GM19397 (cell line): ENCODE results near the gene ABHD18.
"Not testable (repeated sequence)": the region's sequence is repeated elsewhere in the genome, so short reads cannot be mapped to it uniquely, and the experiment has no call there.

Experiments used
- ATAC-seq: cut with Tn5 transposase; IDR thresholded peaks from one replicate; pipeline ENCODE4 v1.9.1; 2021; ENCODE audit warnings: mild to moderate bottlenecking, moderate library complexity; ENCODE audit not compliant: unreplicated experiment

Gene ABHD18

DNA sequence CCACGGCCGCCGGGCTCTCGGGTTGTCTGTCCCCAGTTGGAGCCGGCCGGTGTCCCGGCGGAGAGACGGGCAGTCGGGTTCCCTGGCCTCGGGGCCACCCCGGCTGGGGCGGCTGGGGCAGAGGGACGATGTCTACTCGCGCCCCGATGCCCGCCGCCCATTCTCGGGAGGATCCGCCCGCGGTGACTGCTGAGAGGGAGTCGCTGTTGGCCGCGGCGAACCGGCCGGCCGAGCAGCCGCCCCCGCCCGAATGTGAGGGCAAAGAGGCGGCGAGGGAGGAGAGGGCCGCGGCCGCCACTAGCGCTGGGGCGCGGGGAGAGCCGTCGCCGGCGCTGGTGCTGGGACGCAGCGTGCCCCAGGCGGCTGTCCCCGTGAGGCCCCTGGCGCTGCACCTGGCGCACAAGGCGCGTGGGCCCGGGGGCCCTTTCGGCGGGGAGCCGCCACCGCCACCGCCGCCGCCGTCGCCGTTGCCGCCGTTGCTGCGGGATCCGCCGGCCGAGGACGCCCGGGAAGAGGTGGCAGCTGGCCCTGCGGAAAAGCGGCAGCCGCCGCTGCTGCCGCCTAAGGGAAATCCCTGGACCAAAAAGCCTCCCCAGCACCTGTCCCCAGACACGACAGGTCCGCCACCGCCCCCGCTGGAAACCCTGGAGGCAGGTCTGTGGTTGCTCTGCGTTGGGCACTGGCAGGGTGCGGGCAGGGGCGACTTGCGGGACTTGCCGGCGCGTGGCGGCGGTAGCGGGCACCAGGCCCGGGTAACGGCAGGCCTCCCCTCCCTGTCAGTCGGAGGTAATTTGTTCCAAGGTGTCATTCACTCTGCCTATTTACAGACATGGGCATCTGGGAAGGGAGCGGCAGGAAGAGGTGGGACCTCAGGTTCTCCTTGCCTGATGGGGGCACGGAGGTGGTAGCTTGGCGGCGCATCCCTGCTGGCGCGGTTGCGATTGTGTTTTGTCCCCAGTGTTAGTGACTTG, 96.6 kb downstream of the ABHD18 start:
- ATAC-seq, result peak; percentile 39

DNA sequence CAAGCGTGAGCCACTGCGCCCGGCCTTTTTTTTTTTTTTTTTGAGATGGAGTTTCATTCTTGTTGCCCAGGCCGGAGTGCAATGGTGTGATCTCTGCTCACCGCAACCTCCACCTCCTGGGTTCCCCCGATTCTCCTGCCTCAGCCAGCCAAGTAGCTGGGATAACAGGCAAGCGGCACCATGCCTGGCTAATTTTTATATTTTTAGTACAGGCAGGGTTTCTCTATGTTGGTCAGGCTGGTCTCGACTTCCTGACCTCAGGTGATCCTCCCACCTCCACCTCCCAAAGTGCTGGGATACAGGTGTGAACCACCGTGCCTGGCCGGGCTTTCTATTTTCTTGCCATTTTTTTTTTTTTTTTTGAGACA, 101.2 kb downstream of the ABHD18 start:
- ATAC-seq, result not testable (repeated sequence)

DNA sequence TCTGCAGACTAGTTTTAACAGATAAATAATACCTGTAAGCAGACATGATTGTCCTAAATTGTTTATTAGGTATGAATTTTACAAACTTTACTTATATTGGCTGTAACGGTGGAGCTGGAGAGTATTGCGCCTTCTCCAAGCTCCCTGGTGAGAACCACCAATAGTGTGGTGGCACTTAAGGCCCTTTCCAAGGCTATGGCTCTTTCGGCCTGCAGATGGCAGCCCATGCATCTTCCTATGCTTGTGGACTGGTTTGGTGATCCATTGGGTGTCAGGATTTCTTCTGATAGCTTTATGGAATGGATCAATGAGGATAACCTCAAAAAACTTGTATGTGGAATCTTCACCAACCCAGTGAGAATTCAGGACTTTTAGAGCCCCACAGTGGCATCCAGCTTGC, 103.7 kb downstream of the ABHD18 start:
- ATAC-seq, result no peak

DNA sequence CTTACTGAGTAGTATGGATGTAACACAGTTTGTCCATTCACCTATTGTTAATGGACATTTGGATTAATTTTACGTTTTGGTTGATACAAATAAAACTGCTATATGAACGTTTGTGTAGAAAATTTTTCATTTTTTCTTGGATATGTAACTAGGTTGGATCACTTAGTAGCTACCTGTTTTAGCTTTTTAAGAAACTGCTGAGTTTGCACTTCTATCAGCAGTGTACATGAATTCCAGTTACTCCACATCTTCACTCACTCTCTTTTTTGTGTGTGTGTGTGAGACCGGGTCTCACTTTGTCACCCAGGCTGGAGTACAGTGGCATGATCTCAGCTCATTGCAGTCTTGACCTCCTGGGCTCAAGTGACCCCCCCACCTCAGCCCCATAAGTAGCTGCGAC, 111.3 kb downstream of the ABHD18 start:
- ATAC-seq, result no peak
